K562 (cell line): ENCODE measurements around the gene GCNT2. TPM values are rescaled to one million over a fixed set of nuclear protein-coding genes. Genes with fewer than 3 reads are reported as not detected.

ENCODE experiments used
- CTBP1 ChIP-seq: fragments of 450-650 bp; IDR thresholded peaks from 2 replicates; pipeline ENCODE4 v1.6.1; 2016; ENCODE audit warnings: borderline replicate concordance
- HSF4 ChIP-seq: fragments of 250-450 bp; sonication (Bioruptor Pico); IDR thresholded peaks from 2 replicates; pipeline ENCODE4 v2.1.2; 2022; ENCODE audit warnings: mild to moderate bottlenecking, moderate library complexity, borderline replicate concordance
- MAZ ChIP-seq, 2 experiments: fragments of 450-650 bp in 1 of 2; sonication (generic) in 1 of 2; formaldehyde crosslinking; IDR thresholded peaks in 1 of 2; conservative IDR thresholded peaks in 1 of 2; 2 replicates each; pipeline versions ENCODE4 v1.4.0 to v1.5.0; 2020; ENCODE audit warnings: mild to moderate bottlenecking in 1 of 2, missing genetic modification reagents in 1 of 2
- MECOM ChIP-seq: fragments of 250-450 bp; sonication (Bioruptor Pico); IDR thresholded peaks from 2 replicates; pipeline ENCODE4 v1.8.0; 2022; ENCODE audit warnings: inconsistent platforms
- NCOA2 ChIP-seq, 2 experiments: fragments of 450-650 bp; IDR thresholded peaks; 2 replicates each; pipeline ENCODE4 v1.6.1; 2018; ENCODE audit warnings: mild to moderate bottlenecking in 2 of 2, moderate library complexity in 1 of 2; ENCODE audit not compliant: partially characterized antibody in 2 of 2
- NFYB ChIP-seq: IDR thresholded peaks from 2 replicates; pipeline ENCODE4 v1.6.1; 2011; ENCODE audit warnings: mild to moderate bottlenecking, moderate library complexity; ENCODE audit not compliant: insufficient read length; ENCODE audit errors: extremely low read depth
- SMAD2 ChIP-seq: fragments of 150-350 bp; IDR thresholded peaks from 2 replicates; pipeline ENCODE4 v1.6.1; 2014; ENCODE audit warnings: low read depth, mild to moderate bottlenecking, low read length
- SPI1 ChIP-seq: IDR thresholded peaks from 2 replicates; pipeline ENCODE4 v1.6.1; 2011; ENCODE audit warnings: low read depth, low read length, control low read depth, borderline replicate concordance
- TRIM28 ChIP-seq: fragments of 450-650 bp; IDR thresholded peaks from 2 replicates; pipeline ENCODE4 v1.6.1; 2017
- U2AF1 ChIP-seq: fragments of 200-400 bp; formaldehyde crosslinking; optimal IDR thresholded peaks from 2 replicates; pipeline ENCODE3; 2017; ENCODE audit warnings: mild to moderate bottlenecking, low read depth, low read length, moderate library complexity
- ZNF644 ChIP-seq: fragments of 200-800 bp; sonication (Bioruptor generic); IDR thresholded peaks from 2 replicates; pipeline ENCODE4 v1.6.1; 2016; ENCODE audit warnings: low read depth, missing genetic modification characterization, missing compliant biosample characterization
- ZZZ3 ChIP-seq: fragments of 450-650 bp; IDR thresholded peaks from 2 replicates; pipeline ENCODE4 v1.6.1; 2016; ENCODE audit warnings: antibody characterized with exemption, mild to moderate bottlenecking, moderate library complexity
- polyA plus RNA-seq, 8 experiments: library from polyadenylated mRNA; depleted of rRNA in 4 of 8; stranded (reverse) in 5 of 8; unstranded in 3 of 8; fragments of >200 nt; fragmentation: Nextera tagmentation in 2 of 8; fragmentation: Illumina TruSeq in 1 of 8; extraction: Ambion mirVana in 2 of 8; extraction: Trizol in 1 of 8; gene quantifications; 2 replicates each; pipeline versions ENCODE4 v1.2.1 to v1.2.3, GENCODE V29; 2011 to 2014; ENCODE audit warnings: inconsistent platforms in 1 of 8, missing spikeins in 1 of 8
- total RNA-seq, 7 experiments: library from RNA; depleted of rRNA in 6 of 7; stranded (reverse); fragments of >200 nt in 6 of 7; fragmentation: Illumina TruSeq in 2 of 7; extraction: Trizol in 2 of 7; gene quantifications; 2 replicates each; pipeline versions ENCODE4 v1.2.1 to v1.2.3, GENCODE V29; 2011 to 2021; ENCODE audit warnings: low replicate concordance in 1 of 7
- TF ChIP-seq, protein P1 (sequence below): fragments of 250-450 bp; sonication (Bioruptor Pico); IDR thresholded peaks from 2 replicates; pipeline ENCODE4 v1.8.0; 2022; ENCODE audit warnings: moderate library complexity, mild to moderate bottlenecking, inconsistent platforms
- TF ChIP-seq, protein P2 (sequence below), 2 experiments: fragments of 200-800 bp in 1 of 2; sonication (Bioruptor generic) in 1 of 2; sonication (generic) in 1 of 2; formaldehyde crosslinking in 1 of 2; IDR thresholded peaks in 1 of 2; conservative IDR thresholded peaks in 1 of 2; 2 replicates each; pipeline versions ENCODE4 v1.5.0 to v1.6.1; 2016 to 2020; ENCODE audit warnings: missing compliant biosample characterization in 1 of 2, missing genetic modification characterization in 1 of 2, missing genetic modification reagents in 1 of 2
- TF ChIP-seq, protein P3 (sequence below): sonication (generic); formaldehyde crosslinking; IDR thresholded peaks from 2 replicates; pipeline ENCODE4 v1.8.1; 2023; ENCODE audit warnings: mild to moderate bottlenecking, missing genetic modification reagents
- TF ChIP-seq, protein P4 (sequence below): fragments of 450-650 bp; IDR thresholded peaks from 2 replicates; pipeline ENCODE4 v1.6.1; 2016; ENCODE audit warnings: antibody characterized with exemption
- TF ChIP-seq, protein P5 (sequence below): fragments of 250-450 bp; sonication (Bioruptor Pico); IDR thresholded peaks from 2 replicates; pipeline ENCODE4 v1.9.0; 2021; ENCODE audit warnings: mild to moderate bottlenecking, inconsistent platforms

Gene GCNT2
- total and polyA plus RNA-seq, 9 of the 15 experiments (the other 6 are each of a cell fraction or from before 2014, with no cell fraction given), result 0.78 to 2.6 (median 1.6) TPM

DNA sequence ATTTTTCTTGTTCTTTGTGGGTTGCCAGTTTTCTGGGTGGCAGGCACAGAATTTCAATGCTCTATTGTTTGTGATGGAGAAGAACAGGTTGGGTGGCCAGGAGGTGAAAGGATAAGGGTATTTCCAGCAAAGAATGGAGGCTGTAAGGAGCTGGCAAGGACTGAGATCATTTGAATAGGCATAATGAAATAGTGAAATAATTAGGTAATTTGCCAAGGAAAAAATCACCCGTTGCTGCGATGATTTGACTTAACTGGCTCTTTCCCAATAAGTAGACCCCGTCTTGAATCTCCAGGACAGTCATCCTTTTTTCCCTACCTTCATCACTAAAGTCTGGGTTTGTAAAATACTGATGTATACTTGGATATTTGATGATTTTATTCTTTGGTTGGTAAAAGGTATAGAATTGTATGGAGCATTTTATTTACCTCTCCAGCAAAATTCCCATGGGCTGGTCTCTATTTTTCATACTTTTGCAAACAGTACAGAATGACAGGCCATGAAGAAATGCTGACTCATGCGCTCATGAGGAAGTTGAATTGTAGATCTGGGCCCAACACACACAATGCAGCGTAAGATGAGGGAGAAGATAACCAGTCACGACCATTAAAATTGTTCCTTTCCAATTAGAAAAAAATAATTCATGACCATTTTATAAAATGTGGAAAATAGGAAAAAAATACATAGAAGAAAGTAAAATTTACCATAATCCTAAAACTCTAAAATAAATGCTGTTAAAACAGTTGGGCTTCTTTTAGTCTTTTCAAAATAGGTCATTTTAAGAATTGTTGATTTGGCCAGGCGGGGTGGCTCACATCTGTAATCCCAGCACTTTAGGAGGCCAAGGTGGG, 2.4 kb upstream of the GCNT2 start (continued):
- TF ChIP-seq, protein P1, sequence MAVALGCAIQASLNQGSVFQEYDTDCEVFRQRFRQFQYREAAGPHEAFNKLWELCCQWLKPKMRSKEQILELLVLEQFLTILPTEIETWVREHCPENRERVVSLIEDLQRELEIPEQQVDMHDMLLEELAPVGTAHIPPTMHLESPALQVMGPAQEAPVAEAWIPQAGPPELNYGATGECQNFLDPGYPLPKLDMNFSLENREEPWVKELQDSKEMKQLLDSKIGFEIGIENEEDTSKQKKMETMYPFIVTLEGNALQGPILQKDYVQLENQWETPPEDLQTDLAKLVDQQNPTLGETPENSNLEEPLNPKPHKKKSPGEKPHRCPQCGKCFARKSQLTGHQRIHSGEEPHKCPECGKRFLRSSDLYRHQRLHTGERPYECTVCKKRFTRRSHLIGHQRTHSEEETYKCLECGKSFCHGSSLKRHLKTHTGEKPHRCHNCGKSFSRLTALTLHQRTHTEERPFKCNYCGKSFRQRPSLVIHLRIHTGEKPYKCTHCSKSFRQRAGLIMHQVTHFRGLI (CRISPR knock-in tag), result 0 out of 2 replicates have a peak, but pooled peaks have one; percentile 24
- TF ChIP-seq, protein P2, sequence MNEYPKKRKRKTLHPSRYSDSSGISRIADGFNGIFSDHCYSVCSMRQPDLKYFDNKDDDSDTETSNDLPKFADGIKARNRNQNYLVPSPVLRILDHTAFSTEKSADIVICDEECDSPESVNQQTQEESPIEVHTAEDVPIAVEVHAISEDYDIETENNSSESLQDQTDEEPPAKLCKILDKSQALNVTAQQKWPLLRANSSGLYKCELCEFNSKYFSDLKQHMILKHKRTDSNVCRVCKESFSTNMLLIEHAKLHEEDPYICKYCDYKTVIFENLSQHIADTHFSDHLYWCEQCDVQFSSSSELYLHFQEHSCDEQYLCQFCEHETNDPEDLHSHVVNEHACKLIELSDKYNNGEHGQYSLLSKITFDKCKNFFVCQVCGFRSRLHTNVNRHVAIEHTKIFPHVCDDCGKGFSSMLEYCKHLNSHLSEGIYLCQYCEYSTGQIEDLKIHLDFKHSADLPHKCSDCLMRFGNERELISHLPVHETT (CRISPR knock-in tag; conservative IDR thresholded peaks at IDR 0.05 in 1 of 2, IDR thresholded peaks at IDR 0.05 in 1 of 2), result peak in 1 of 2 experiments; percentile 61; a peak in 2 of 4 replicates
- no peak for TF ChIP-seq NFYB
- no peak for TF ChIP-seq SMAD2
- TF ChIP-seq ZZZ3, result 0 out of 2 replicates have a peak, but pooled peaks have one; percentile 60
- TF ChIP-seq MAZ (CRISPR knock-in tag; conservative IDR thresholded peaks at IDR 0.05 in 1 of 2, IDR thresholded peaks at IDR 0.05 in 1 of 2), result peak; percentile 12 to 62; a peak in 1 of 4 replicates
- TF ChIP-seq, protein P3, sequence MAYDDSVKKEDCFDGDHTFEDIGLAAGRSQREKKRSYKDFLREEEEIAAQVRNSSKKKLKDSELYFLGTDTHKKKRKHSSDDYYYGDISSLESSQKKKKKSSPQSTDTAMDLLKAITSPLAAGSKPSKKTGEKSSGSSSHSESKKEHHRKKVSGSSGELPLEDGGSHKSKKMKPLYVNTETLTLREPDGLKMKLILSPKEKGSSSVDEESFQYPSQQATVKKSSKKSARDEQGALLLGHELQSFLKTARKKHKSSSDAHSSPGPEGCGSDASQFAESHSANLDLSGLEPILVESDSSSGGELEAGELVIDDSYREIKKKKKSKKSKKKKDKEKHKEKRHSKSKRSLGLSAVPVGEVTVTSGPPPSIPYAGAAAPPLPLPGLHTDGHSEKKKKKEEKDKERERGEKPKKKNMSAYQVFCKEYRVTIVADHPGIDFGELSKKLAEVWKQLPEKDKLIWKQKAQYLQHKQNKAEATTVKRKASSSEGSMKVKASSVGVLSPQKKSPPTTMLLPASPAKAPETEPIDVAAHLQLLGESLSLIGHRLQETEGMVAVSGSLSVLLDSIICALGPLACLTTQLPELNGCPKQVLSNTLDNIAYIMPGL (CRISPR knock-in tag), result no peak
- no peak for TF ChIP-seq HSF4
- no peak for TF ChIP-seq ZNF644 (tag)
- TF ChIP-seq SPI1, result peak; percentile 83
- TF ChIP-seq TRIM28, result peak; percentile 8; the same call in 1 of the 2 replicates
- no peak for TF ChIP-seq U2AF1
- peak; percentile 55 to 66 for TF ChIP-seq NCOA2 (IDR thresholded peaks at IDR 0.05; ENCODE audit: partially characterized antibody in 2 of 2)
- TF ChIP-seq CTBP1, result no peak; the same call in 1 of the 2 replicates
- no peak for TF ChIP-seq MECOM
- TF ChIP-seq, protein P4, sequence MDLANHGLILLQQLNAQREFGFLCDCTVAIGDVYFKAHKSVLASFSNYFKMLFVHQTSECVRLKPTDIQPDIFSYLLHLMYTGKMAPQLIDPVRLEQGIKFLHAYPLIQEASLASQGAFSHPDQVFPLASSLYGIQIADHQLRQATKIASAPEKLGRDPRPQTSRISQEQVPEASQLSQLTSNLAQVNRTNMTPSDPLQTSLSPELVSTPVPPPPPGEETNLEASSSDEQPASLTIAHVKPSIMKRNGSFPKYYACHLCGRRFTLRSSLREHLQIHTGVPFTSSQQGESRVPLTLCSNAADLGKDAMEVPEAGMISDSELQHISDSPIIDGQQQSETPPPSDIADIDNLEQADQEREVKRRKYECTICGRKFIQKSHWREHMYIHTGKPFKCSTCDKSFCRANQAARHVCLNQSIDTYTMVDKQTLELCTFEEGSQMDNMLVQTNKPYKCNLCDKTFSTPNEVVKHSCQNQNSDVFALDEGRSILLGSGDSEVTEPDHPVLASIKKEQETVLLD, result peak; percentile 40; the same call in 1 of the 2 replicates
- TF ChIP-seq, protein P5, sequence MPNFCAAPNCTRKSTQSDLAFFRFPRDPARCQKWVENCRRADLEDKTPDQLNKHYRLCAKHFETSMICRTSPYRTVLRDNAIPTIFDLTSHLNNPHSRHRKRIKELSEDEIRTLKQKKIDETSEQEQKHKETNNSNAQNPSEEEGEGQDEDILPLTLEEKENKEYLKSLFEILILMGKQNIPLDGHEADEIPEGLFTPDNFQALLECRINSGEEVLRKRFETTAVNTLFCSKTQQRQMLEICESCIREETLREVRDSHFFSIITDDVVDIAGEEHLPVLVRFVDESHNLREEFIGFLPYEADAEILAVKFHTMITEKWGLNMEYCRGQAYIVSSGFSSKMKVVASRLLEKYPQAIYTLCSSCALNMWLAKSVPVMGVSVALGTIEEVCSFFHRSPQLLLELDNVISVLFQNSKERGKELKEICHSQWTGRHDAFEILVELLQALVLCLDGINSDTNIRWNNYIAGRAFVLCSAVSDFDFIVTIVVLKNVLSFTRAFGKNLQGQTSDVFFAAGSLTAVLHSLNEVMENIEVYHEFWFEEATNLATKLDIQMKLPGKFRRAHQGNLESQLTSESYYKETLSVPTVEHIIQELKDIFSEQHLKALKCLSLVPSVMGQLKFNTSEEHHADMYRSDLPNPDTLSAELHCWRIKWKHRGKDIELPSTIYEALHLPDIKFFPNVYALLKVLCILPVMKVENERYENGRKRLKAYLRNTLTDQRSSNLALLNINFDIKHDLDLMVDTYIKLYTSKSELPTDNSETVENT, result no peak
